Mesenchymal stem cell (in vitro differentiated cells and primary cell): ENCODE data around the gene ZNF546.
"Not testable (repeated sequence)": the region's sequence is repeated elsewhere in the genome, so short reads cannot be mapped to it uniquely, and the experiment has no call there.

ENCODE experiments used
- DNase-seq: peaks from one replicate; pipeline ENCODE4 v3.0.0-alpha.2; 2013
- H2AFZ ChIP-seq: one replicate; pipeline ENCODE4 v1.6.1; 2013; ENCODE audit warnings: low read depth, mild to moderate bottlenecking, control low read depth, inconsistent platforms, low read length, moderate library complexity
- H2AK5ac ChIP-seq: 2 replicates; pipeline ENCODE4 v1.6.1; 2013; ENCODE audit warnings: low read length, moderate library complexity, mild to moderate bottlenecking, inconsistent platforms; ENCODE audit not compliant: severe bottlenecking
- H2BK120ac ChIP-seq: one replicate; pipeline ENCODE4 v1.6.1; 2013; ENCODE audit warnings: low read depth, mild to moderate bottlenecking, inconsistent platforms, low read length, moderate library complexity
- H2BK12ac ChIP-seq, 2 experiments: one replicate each; pipeline ENCODE4 v1.6.1; 2013; ENCODE audit warnings: inconsistent platforms in 2 of 2, low read length in 2 of 2, mild to moderate bottlenecking in 2 of 2, moderate library complexity in 2 of 2, control low read depth in 1 of 2
- H2BK15ac ChIP-seq: one replicate; pipeline ENCODE4 v1.6.1; 2013; ENCODE audit warnings: mild to moderate bottlenecking, low read depth, inconsistent platforms; ENCODE audit not compliant: poor library complexity, severe bottlenecking
- H2BK5ac ChIP-seq: 2 replicates; pipeline ENCODE4 v1.6.1; 2013; ENCODE audit warnings: low read depth, mild to moderate bottlenecking, low read length, control low read depth, inconsistent platforms; ENCODE audit not compliant: poor library complexity, severe bottlenecking
- H3K14ac ChIP-seq, 2 experiments: one replicate each; pipeline ENCODE4 v1.6.1; 2013; ENCODE audit warnings: inconsistent platforms in 2 of 2, low read length in 2 of 2, control low read depth in 1 of 2, mild to moderate bottlenecking in 1 of 2, moderate library complexity in 1 of 2
- H3K18ac ChIP-seq, 2 experiments: one replicate each; pipeline ENCODE4 v1.6.1; 2013; ENCODE audit warnings: inconsistent platforms in 2 of 2, low read length in 2 of 2, control low read depth in 1 of 2, low read depth in 1 of 2, mild to moderate bottlenecking in 1 of 2
- H3K23ac ChIP-seq, 2 experiments: one replicate each; pipeline ENCODE4 v1.6.1; 2013; ENCODE audit warnings: inconsistent platforms in 2 of 2, low read length in 2 of 2, mild to moderate bottlenecking in 2 of 2, moderate library complexity in 2 of 2, control low read depth in 1 of 2
- H3K27ac ChIP-seq: 2 replicates; pipeline ENCODE4 v1.5.1; 2013; ENCODE audit warnings: mild to moderate bottlenecking, moderate library complexity, low read length, control low read depth, inconsistent platforms; ENCODE audit not compliant: poor library complexity, severe bottlenecking
- H3K27me3 ChIP-seq, 2 experiments: 2 replicates each; pipeline versions ENCODE4 v1.6.1 to v1.7.0; 2013; ENCODE audit warnings: low read length in 2 of 2, mild to moderate bottlenecking in 2 of 2, moderate library complexity in 2 of 2, control low read depth in 1 of 2, inconsistent platforms in 1 of 2; ENCODE audit not compliant: control insufficient read depth in 1 of 2, insufficient read depth in 1 of 2
- H3K36me3 ChIP-seq, 2 experiments: 2 replicates each; pipeline versions ENCODE4 v1.6.1 to v1.7.0; 2013; ENCODE audit warnings: low read length in 2 of 2, control low read depth in 1 of 2, inconsistent platforms in 1 of 2, low read depth in 1 of 2, mild to moderate bottlenecking in 1 of 2; ENCODE audit not compliant: insufficient read depth in 2 of 2, control insufficient read depth in 1 of 2
- H3K4ac ChIP-seq, 2 experiments: one replicate each; pipeline ENCODE4 v1.6.1; 2013; ENCODE audit warnings: inconsistent platforms in 2 of 2, low read length in 2 of 2, mild to moderate bottlenecking in 2 of 2, moderate library complexity in 2 of 2, control low read depth in 1 of 2, low read depth in 1 of 2
- H3K4me1 ChIP-seq: 2 replicates; pipeline ENCODE4 v1.6.1; 2013; ENCODE audit warnings: low read depth, low read length, control low read depth; ENCODE audit not compliant: control insufficient read depth, insufficient read depth
- H3K4me2 ChIP-seq: 2 replicates; pipeline ENCODE4 v1.6.1; 2013; ENCODE audit warnings: low read length, mild to moderate bottlenecking, inconsistent platforms; ENCODE audit not compliant: poor library complexity, severe bottlenecking
- H3K4me3 ChIP-seq, 2 experiments: 2 replicates each; pipeline versions ENCODE4 v1.5.1 to v1.7.0; 2013; ENCODE audit warnings: low read length in 2 of 2, mild to moderate bottlenecking in 2 of 2, control low read depth in 1 of 2, low read depth in 1 of 2; ENCODE audit not compliant: insufficient read depth in 1 of 2
- H3K79me1 ChIP-seq: replicated peaks from 2 replicates; pipeline ENCODE4 v1.6.1; 2013; ENCODE audit warnings: mild to moderate bottlenecking, control low read depth, low read length, inconsistent platforms; ENCODE audit not compliant: poor library complexity, severe bottlenecking
- H3K9ac ChIP-seq: 2 replicates; pipeline ENCODE4 v1.7.0; 2013; ENCODE audit warnings: mild to moderate bottlenecking, low read length, moderate library complexity
- H3K9me3 ChIP-seq: 2 replicates; pipeline ENCODE4 v1.7.0; 2013; ENCODE audit warnings: mild to moderate bottlenecking, low read length; ENCODE audit not compliant: control insufficient read depth
- H4K8ac ChIP-seq: one replicate; pipeline ENCODE4 v1.6.1; 2013; ENCODE audit warnings: inconsistent platforms, mild to moderate bottlenecking, low read length, moderate library complexity
- H4K91ac ChIP-seq: one replicate; pipeline ENCODE4 v1.6.1; 2013; ENCODE audit warnings: mild to moderate bottlenecking, low read length, inconsistent platforms
- WGBS: methylation state at CpG from one replicate; pipeline ENCODE4 v1.1.7; 2013; ENCODE audit warnings: mixed read lengths; 5-methylcytosine and 5-hydroxymethylcytosine counted together

ZNF546 gene

DNA sequence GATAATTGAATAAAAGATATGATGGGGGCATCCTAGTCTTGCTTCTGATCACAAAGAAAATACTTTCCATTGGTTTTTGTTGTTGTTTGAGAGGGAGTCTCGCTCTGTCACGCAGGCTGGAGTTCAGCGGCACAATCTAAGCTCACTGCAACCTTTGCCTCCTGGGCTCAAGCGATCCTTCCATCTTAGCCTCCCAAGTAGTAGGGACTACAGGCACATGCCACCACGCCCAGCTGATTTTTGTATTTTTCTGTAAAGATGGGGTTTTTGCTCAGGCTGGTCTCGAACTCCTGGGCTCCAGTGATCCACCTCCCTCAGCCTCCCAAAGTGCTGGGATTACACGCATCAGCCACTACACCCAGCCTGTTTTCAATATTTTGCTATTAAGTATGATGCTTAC, 42.9 kb upstream of the ZNF546 start:
- no peak overlapping the region for H3K4me2 ChIP-seq
- H3K36me3 ChIP-seq, result no peaks in the 10 kb centered on the region
- H3K18ac ChIP-seq, result no peak overlapping the region
- H2AFZ ChIP-seq, result no peak overlapping the region
- no peaks in the 10 kb centered on the region for H3K79me1 ChIP-seq
- 96% methylated on average over 5 of the region's 7 CpGs for WGBS
- H3K4ac ChIP-seq, result no peak overlapping the region
- no peak overlapping the region for H2BK5ac ChIP-seq
- no peak overlapping the region for H2AK5ac ChIP-seq
- no peak overlapping the region for H2BK12ac ChIP-seq
- H3K4me1 ChIP-seq, result peaks cover 2% of the 10 kb centered on the region
- H3K23ac ChIP-seq, result no peak overlapping the region
- H4K91ac ChIP-seq, result no peak overlapping the region
- no peak overlapping the region for H4K8ac ChIP-seq
- H2BK15ac ChIP-seq, result no peak overlapping the region
- no peak for DNase-seq
- no peak overlapping the region for H2BK120ac ChIP-seq
- no peaks in the 10 kb centered on the region for H3K27me3 ChIP-seq
- H3K14ac ChIP-seq, result no peak overlapping the region
- no peak overlapping the region for H3K27ac ChIP-seq
- no peak overlapping the region for H3K9ac ChIP-seq
- no peaks in the 10 kb centered on the region for H3K9me3 ChIP-seq
- H3K4me3 ChIP-seq, result no peak overlapping the region

DNA sequence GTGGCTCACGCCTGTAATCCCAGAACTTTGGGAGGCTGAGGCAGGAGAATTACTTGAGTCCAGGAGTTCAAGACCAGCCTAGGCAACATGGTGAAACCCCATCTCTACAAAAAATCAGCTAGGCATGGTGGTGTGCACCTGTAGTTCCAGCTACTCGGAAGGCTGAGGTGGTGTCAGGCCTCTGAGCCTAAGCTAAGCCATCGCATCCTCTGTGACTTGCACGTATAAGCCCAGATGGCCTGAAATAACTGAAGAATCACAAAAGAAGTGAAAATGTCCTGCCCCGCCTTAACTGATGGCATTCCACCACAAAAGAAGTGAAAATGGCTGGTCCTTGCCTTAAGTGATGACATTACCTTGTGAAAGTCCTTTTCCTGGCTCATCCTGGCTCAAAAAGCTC, 39.0 kb upstream of the ZNF546 start:
- not testable (repeated sequence) for H4K91ac ChIP-seq, DNase-seq
- 82% methylated on average over 5 of the region's 5 CpGs for WGBS

DNA sequence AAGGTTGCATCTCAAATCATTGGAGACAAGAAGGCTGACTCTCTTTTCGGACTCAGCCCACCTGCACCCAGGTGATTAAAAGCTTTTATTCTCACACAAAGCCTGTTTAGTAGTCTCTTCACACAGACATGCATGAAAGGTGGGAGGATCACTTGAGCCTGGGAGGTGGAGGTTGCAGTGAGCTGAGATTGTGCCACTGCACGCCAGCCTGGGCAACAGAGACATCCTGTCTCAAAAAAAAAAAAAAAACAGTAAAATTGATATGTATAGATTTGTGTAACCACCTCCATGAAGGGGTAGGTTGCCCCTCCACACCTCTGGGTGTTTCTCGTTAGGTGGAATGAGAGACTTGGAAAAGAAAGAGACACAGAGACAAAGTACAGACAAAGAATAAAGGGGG, 37.9 kb upstream of the ZNF546 start:
- not testable (repeated sequence) for H2BK12ac ChIP-seq, DNase-seq, H3K9me3 ChIP-seq, H3K27ac ChIP-seq, H2AFZ ChIP-seq, H3K4me2 ChIP-seq, H3K4me3 ChIP-seq, H4K91ac ChIP-seq, H3K4me1 ChIP-seq, H2BK15ac ChIP-seq, H3K27me3 ChIP-seq, H4K8ac ChIP-seq, H2AK5ac ChIP-seq, H3K9ac ChIP-seq, H3K23ac ChIP-seq, H2BK120ac ChIP-seq, H3K79me1 ChIP-seq, H3K18ac ChIP-seq, H2BK5ac ChIP-seq, H3K4ac ChIP-seq, H3K14ac ChIP-seq, H3K36me3 ChIP-seq
- WGBS, result 88% methylated on average over 1 of the region's 3 CpGs

More for the DNA sequence above, 39.0 kb upstream of the ZNF546 start:
- not testable (repeated sequence) for H2AFZ ChIP-seq, H2AK5ac ChIP-seq, H3K9ac ChIP-seq, H2BK12ac ChIP-seq, H3K79me1 ChIP-seq, H2BK5ac ChIP-seq, H3K18ac ChIP-seq, H3K4me3 ChIP-seq, H3K23ac ChIP-seq, H3K4me1 ChIP-seq, H3K14ac ChIP-seq, H2BK15ac ChIP-seq, H3K36me3 ChIP-seq, H3K9me3 ChIP-seq, H3K27me3 ChIP-seq, H4K8ac ChIP-seq, H3K4ac ChIP-seq, H3K27ac ChIP-seq, H2BK120ac ChIP-seq, H3K4me2 ChIP-seq

DNA sequence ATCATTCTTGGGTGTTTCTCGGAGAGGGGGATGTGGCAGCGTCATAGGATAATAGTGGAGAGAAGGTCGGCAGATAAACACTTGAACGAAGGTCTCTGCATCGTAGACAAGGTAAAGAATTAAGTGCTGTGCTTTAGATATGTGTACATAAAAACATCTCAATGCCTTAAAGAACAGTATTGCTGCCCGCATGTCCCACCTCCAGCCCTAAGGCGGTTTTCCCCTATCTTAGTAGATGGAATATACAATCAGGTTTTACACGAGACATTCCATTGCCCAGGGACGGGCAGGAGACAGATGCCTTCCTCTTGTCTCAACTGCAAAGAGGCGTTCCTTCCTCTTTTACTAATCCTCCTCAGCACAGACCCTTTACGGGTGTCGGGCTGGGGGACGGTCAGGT, 37.5 kb upstream of the ZNF546 start:
- not testable (repeated sequence) for H2BK15ac ChIP-seq, H4K91ac ChIP-seq, DNase-seq, H3K23ac ChIP-seq, H2BK120ac ChIP-seq, H3K4me2 ChIP-seq, H3K79me1 ChIP-seq, H3K4me1 ChIP-seq, H2BK12ac ChIP-seq, H3K4ac ChIP-seq, H3K9ac ChIP-seq, H2AFZ ChIP-seq, H3K27ac ChIP-seq, H3K14ac ChIP-seq, H3K27me3 ChIP-seq, H3K4me3 ChIP-seq, H4K8ac ChIP-seq, H3K18ac ChIP-seq, H3K36me3 ChIP-seq, H2BK5ac ChIP-seq, H2AK5ac ChIP-seq, H3K9me3 ChIP-seq
- WGBS, result 67% methylated on average over 7 of the region's 13 CpGs
